ENCODE data around the gene TNFRSF12A. TPM values are rescaled to one million over a fixed set of nuclear protein-coding genes. Genes with fewer than 3 reads are reported as not detected.

TNFRSF12A gene
- total and polyA plus RNA-seq, 4 donors, result 60.4 to 271 (median 95.7) TPM

DNA sequence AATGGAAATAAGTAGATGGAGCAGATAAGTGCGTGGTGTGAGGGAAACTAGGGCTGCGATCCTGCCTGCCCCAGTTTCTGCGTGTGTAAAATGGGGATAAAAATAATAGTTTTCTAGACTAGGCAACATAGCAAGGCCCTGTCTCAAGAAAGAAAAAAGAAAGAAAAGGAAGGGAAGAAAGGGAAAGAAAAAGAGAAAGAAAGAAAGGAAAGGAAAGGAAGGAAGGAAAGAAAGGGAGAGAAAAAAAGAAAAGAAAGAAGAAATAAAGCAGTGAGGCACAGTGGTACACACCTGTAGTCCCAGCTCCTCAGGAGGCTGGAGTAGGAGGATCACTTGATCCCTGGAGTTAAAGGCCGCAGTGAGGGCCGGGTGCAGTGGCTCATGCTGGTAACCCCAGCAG is 37.8 kb upstream of the TNFRSF12A start:
- H3K27ac ChIP-seq (ENCODE audit: low read depth in 1 of 2, low read length in 2 of 2), result no peak overlapping the region
- ATAC-seq (ENCODE audit: low FRiP score) (no peak), DNase-seq (no peak)
- WGBS, 2 donors, result 89 to 91% methylated on average over 5 of the region's 5 CpGs
- intact Hi-C loops (cut with DNase I), result no loop called here
- H3K9me3 ChIP-seq (ENCODE audit: control insufficient read depth, low read length), result no peaks in the 10 kb centered on the region
- no peak overlapping the region for H3K4me3 ChIP-seq (ENCODE audit: low read length in 2 of 2)
- no peaks in the 10 kb centered on the region for H3K27me3 ChIP-seq (ENCODE audit: control insufficient read depth in 1 of 2, insufficient read depth in 2 of 2, low read length in 1 of 2)
- no peaks in the 10 kb centered on the region for H3K4me1 ChIP-seq (ENCODE audit: control insufficient read depth in 1 of 2, insufficient read depth in 2 of 2, low read length in 2 of 2)
- no peaks in the 10 kb centered on the region for H3K36me3 ChIP-seq (ENCODE audit: control insufficient read depth in 1 of 2, insufficient read depth in 2 of 2, low read length in 1 of 2)

DNA sequence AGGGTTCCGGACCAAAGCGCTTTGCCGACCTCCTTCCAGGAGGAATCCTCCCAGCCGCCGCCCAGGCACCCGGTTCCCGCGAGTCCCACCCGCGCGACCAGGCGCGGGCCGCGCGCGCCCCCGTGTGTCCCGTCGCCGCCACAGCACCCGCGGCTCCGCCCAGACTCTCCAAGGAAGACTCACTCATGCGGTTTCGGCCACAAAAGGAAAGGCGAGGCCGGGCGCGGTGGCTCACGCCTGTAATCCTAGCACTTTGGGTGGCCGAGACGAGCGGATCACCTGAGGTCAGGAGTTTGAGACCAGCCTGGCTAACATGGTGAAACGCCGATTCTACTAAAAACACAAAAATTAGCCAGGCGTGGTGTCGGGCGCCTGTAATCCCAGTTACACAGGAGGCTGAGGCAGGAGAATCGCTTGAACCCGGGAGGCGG is 36.4 kb upstream of the TNFRSF12A start:
- Histone ChIP-seq H3K4me1 (ENCODE audit: control insufficient read depth in 1 of 2, insufficient read depth in 2 of 2, low read length in 2 of 2) (no peaks in the 10 kb centered on the region), H3K27ac (ENCODE audit: low read depth in 1 of 2, low read length in 2 of 2) (no peak overlapping the region), H3K36me3 (ENCODE audit: control insufficient read depth in 1 of 2, insufficient read depth in 2 of 2, low read length in 1 of 2) (no peaks in the 10 kb centered on the region), H3K9me3 (ENCODE audit: control insufficient read depth, low read length) (no peaks in the 10 kb centered on the region), H3K4me3 (ENCODE audit: low read length in 2 of 2) (no peak overlapping the region), H3K27me3 (ENCODE audit: control insufficient read depth in 1 of 2, insufficient read depth in 2 of 2, low read length in 1 of 2) (no peaks in the 10 kb centered on the region)
- intact Hi-C loops (cut with DNase I), result no loop called here
- DNase-seq (peak; percentile 86 to 95), ATAC-seq (ENCODE audit: low FRiP score) (peak; percentile 73)
- 9 to 10% methylated on average over 42 of the region's 42 CpGs for WGBS, 2 donors

DNA sequence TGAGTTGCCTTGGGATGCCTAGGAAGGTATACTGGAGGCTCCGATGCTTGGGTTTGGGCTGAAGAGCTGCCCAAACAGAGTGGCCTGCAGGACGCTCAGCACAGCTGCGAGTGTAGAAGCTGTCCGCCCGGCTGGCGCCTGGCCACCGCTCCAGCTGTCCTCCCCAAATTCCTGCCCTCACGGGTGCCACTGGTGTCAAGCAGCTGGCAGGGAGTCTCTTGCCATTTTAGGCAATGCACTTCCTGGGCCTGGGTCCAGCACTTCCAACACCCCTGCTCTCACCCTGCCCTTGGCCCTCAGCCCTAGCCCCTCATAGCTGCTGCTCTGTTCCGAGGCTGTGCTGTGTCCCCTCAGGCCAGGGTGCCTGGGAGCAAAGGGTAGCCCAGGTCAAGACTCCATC is 34.7 kb upstream of the TNFRSF12A start:
- 27 to 31% methylated on average over 9 of the region's 9 CpGs for WGBS, 2 donors
- Histone ChIP-seq H3K4me3 (ENCODE audit: low read length in 2 of 2) (no peak overlapping the region), H3K27ac (ENCODE audit: low read depth in 1 of 2, low read length in 2 of 2) (no peak overlapping the region), H3K4me1 (ENCODE audit: control insufficient read depth in 1 of 2, insufficient read depth in 2 of 2, low read length in 2 of 2) (no peaks in the 10 kb centered on the region), H3K27me3 (ENCODE audit: control insufficient read depth in 1 of 2, insufficient read depth in 2 of 2, low read length in 1 of 2) (no peaks in the 10 kb centered on the region), H3K36me3 (ENCODE audit: control insufficient read depth in 1 of 2, insufficient read depth in 2 of 2, low read length in 1 of 2) (no peaks in the 10 kb centered on the region), H3K9me3 (ENCODE audit: control insufficient read depth, low read length) (no peaks in the 10 kb centered on the region)
- no peak for DNase-seq
- intact Hi-C loops (cut with DNase I), result no loop called here
- no peak for ATAC-seq (ENCODE audit: low FRiP score)

GRCh38 chr16:2985893-2986355 is 34.2 kb upstream of the TNFRSF12A start:
- ATAC-seq (ENCODE audit: low FRiP score) (no peak), DNase-seq (no peak)
- WGBS, 2 donors, result 29 to 33% methylated on average over 15 of the region's 15 CpGs
- intact Hi-C loops (cut with DNase I), result no loop called here
- H3K36me3 ChIP-seq (ENCODE audit: control insufficient read depth in 1 of 2, insufficient read depth in 2 of 2, low read length in 1 of 2), result no peaks in the 10 kb centered on the region
- H3K4me1 ChIP-seq (ENCODE audit: control insufficient read depth in 1 of 2, insufficient read depth in 2 of 2, low read length in 2 of 2), result no peaks in the 10 kb centered on the region
- no peaks in the 10 kb centered on the region for H3K27me3 ChIP-seq (ENCODE audit: control insufficient read depth in 1 of 2, insufficient read depth in 2 of 2, low read length in 1 of 2)
- H3K27ac ChIP-seq (ENCODE audit: low read depth in 1 of 2, low read length in 2 of 2), result no peak overlapping the region
- no peak overlapping the region for H3K4me3 ChIP-seq (ENCODE audit: low read length in 2 of 2)
- H3K9me3 ChIP-seq (ENCODE audit: control insufficient read depth, low read length), result no peaks in the 10 kb centered on the region

DNA sequence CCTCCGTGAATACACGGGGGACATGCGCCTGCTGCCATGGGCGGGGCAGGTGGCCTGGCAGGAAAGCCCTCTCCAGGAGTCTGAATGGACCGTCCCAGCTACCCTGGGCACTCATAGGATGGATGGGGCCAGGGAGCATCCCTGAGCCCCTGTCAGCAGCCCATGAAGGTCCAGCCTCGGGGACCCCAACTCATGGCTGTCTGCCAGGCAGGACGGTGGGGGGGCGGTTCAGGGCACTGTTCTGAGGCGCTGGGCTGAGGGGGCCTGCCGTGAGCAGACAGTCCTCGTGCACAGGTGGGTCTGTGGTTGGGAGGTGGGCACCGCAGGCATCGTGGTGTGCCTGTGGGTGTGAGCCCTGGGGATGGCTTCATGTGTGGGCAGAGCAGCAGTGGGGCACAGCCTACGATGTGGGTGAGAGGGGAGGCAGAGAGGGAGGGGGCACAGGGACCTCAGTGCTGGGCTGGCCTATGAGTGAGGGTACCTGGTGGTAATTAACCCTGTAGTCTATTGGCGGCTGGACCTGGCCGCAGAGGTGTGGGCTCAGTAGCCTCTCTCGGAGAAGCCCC is 33.5 kb upstream of the TNFRSF12A start:
- H3K9me3 ChIP-seq (ENCODE audit: control insufficient read depth, low read length), result no peaks in the 10 kb centered on the region
- no peak overlapping the region for H3K4me3 ChIP-seq (ENCODE audit: low read length in 2 of 2)
- intact Hi-C loops (cut with DNase I), result no loop called here
- DNase-seq, result no peak
- no peak overlapping the region for H3K27ac ChIP-seq (ENCODE audit: low read depth in 1 of 2, low read length in 2 of 2)
- no peaks in the 10 kb centered on the region for H3K4me1 ChIP-seq (ENCODE audit: control insufficient read depth in 1 of 2, insufficient read depth in 2 of 2, low read length in 2 of 2)
- H3K27me3 ChIP-seq (ENCODE audit: control insufficient read depth in 1 of 2, insufficient read depth in 2 of 2, low read length in 1 of 2), result no peaks in the 10 kb centered on the region
- H3K36me3 ChIP-seq (ENCODE audit: control insufficient read depth in 1 of 2, insufficient read depth in 2 of 2, low read length in 1 of 2), result no peaks in the 10 kb centered on the region
- 82 to 85% methylated on average over 17 of the region's 17 CpGs for WGBS, 2 donors
- ATAC-seq (ENCODE audit: low FRiP score), result no peak

GRCh38 chr16:2987286-2987685 is 32.9 kb upstream of the TNFRSF12A start:
- H3K4me3 ChIP-seq (ENCODE audit: low read length in 2 of 2), result no peak overlapping the region
- no peaks in the 10 kb centered on the region for H3K4me1 ChIP-seq (ENCODE audit: control insufficient read depth in 1 of 2, insufficient read depth in 2 of 2, low read length in 2 of 2)
- H3K27ac ChIP-seq (ENCODE audit: low read depth in 1 of 2, low read length in 2 of 2), result no peak overlapping the region
- WGBS, 2 donors, result 91 to 92% methylated on average over 9 of the region's 9 CpGs
- intact Hi-C loops (cut with DNase I), result no loop called here
- DNase-seq, result no peak
- no peaks in the 10 kb centered on the region for H3K9me3 ChIP-seq (ENCODE audit: control insufficient read depth, low read length)
- no peak for ATAC-seq (ENCODE audit: low FRiP score)
- no peaks in the 10 kb centered on the region for H3K27me3 ChIP-seq (ENCODE audit: control insufficient read depth in 1 of 2, insufficient read depth in 2 of 2, low read length in 1 of 2)
- no peaks in the 10 kb centered on the region for H3K36me3 ChIP-seq (ENCODE audit: control insufficient read depth in 1 of 2, insufficient read depth in 2 of 2, low read length in 1 of 2)

DNA sequence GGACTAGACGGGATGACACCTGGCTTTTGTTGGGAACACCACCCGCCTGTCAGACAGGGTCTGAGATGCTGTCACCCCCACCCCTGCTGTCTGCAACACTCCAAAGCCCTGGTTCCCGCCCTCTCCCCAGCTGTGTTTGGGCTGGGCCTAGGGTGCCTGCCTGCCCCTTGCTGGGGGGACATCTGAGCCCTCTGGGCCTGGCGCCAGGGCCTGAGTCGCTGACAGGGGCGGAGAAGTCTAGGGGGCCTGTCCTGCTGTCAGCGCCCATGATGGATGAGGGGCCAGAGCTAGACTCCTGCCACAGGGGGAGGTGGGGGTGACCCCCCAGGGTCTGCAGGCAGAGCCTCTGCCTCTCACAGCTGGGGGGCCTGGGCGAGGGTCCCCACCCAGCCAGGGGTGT is 32.3 kb upstream of the TNFRSF12A start:
- no peaks in the 10 kb centered on the region for H3K4me1 ChIP-seq (ENCODE audit: control insufficient read depth in 1 of 2, insufficient read depth in 2 of 2, low read length in 2 of 2)
- H3K36me3 ChIP-seq (ENCODE audit: control insufficient read depth in 1 of 2, insufficient read depth in 2 of 2, low read length in 1 of 2), result no peaks in the 10 kb centered on the region
- no peak for ATAC-seq (ENCODE audit: low FRiP score)
- no peak for DNase-seq
- no peak overlapping the region for H3K27ac ChIP-seq (ENCODE audit: low read depth in 1 of 2, low read length in 2 of 2)
- H3K9me3 ChIP-seq (ENCODE audit: control insufficient read depth, low read length), result no peaks in the 10 kb centered on the region
- H3K27me3 ChIP-seq (ENCODE audit: control insufficient read depth in 1 of 2, insufficient read depth in 2 of 2, low read length in 1 of 2), result no peaks in the 10 kb centered on the region
- 75 to 77% methylated on average over 8 of the region's 8 CpGs for WGBS, 2 donors
- intact Hi-C loops (cut with DNase I), result no loop called here
- H3K4me3 ChIP-seq (ENCODE audit: low read length in 2 of 2), result no peak overlapping the region

DNA sequence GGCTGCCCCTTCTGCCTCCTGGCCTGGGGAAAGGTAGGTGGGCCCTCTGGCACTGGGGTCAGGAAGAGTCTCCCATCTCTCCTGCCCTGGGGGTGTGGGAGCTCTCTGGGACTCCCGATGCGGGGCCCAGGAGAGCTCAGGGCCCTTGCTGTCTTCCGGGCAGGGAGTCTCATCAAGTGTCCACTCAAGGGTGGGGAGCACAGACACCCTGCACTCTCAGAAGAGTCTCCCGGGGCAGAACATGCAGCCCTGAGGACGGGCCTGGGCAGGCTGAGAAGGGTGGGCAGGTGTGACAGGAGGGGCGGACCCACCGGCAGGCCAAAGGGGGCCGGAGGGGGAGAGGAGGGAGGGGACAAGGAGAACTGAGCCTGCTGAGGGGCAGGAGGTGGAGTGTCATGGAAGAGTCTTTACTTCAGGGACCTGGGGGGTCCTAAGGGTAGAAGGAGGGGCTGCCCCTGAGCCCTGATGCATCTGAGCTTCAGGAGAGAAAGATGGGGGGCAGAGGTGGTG is 31.5 kb upstream of the TNFRSF12A start:
- Histone ChIP-seq H3K4me3 (ENCODE audit: low read length in 2 of 2) (no peak overlapping the region), H3K36me3 (ENCODE audit: control insufficient read depth in 1 of 2, insufficient read depth in 2 of 2, low read length in 1 of 2) (no peaks in the 10 kb centered on the region), H3K27me3 (ENCODE audit: control insufficient read depth in 1 of 2, insufficient read depth in 2 of 2, low read length in 1 of 2) (no peaks in the 10 kb centered on the region), H3K4me1 (ENCODE audit: control insufficient read depth in 1 of 2, insufficient read depth in 2 of 2, low read length in 2 of 2) (no peaks in the 10 kb centered on the region), H3K9me3 (ENCODE audit: control insufficient read depth, low read length) (no peaks in the 10 kb centered on the region), H3K27ac (ENCODE audit: low read depth in 1 of 2, low read length in 2 of 2) (no peak overlapping the region)
- no peak for ATAC-seq (ENCODE audit: low FRiP score)
- WGBS, 2 donors, result 71 to 75% methylated on average over 8 of the region's 8 CpGs
- DNase-seq, result no peak
- intact Hi-C loops (cut with DNase I), result no loop called here

GRCh38 chr16:2990891-2991290 is 29.3 kb upstream of the TNFRSF12A start:
- no peak overlapping the region for H3K4me3 ChIP-seq (ENCODE audit: low read length in 2 of 2)
- H3K27ac ChIP-seq (ENCODE audit: low read depth in 1 of 2, low read length in 2 of 2), result no peak overlapping the region
- DNase-seq (no peak), ATAC-seq (ENCODE audit: low FRiP score) (no peak)
- intact Hi-C loops (cut with DNase I), result no loop called here
- no peaks in the 10 kb centered on the region for H3K27me3 ChIP-seq (ENCODE audit: control insufficient read depth in 1 of 2, insufficient read depth in 2 of 2, low read length in 1 of 2)
- WGBS, 2 donors, result 71 to 74% methylated on average over 9 to 10 of the region's 10 CpGs
- no peaks in the 10 kb centered on the region for H3K9me3 ChIP-seq (ENCODE audit: control insufficient read depth, low read length)
- H3K36me3 ChIP-seq (ENCODE audit: control insufficient read depth in 1 of 2, insufficient read depth in 2 of 2, low read length in 1 of 2), result no peaks in the 10 kb centered on the region
- H3K4me1 ChIP-seq (ENCODE audit: control insufficient read depth in 1 of 2, insufficient read depth in 2 of 2, low read length in 2 of 2), result no peaks in the 10 kb centered on the region

All from aorta (tissue), 5 donors.